Muscle of arm (tissue), 12 donors: ENCODE measurements around the gene DOCK9. TPM values are rescaled to one million over a fixed set of nuclear protein-coding genes. Genes with fewer than 3 reads are reported as not detected.

Experiments used
- DNase-seq: peaks from one replicate; pipeline ENCODE4 v3.0.0-alpha.2; 2013
- polyA plus RNA-seq, 12 donors: library from polyadenylated mRNA; unstranded; fragments of 120-200 nt; gene quantifications; one replicate each; pipeline ENCODE4 v1.2.1, GENCODE V29; 2013; ENCODE audit not compliant: insufficient read length in 12 of 12

DOCK9 gene
- polyA plus RNA-seq, 12 donors = 82.7 to 152 (median 108) TPM; not detected in 1

DNA sequence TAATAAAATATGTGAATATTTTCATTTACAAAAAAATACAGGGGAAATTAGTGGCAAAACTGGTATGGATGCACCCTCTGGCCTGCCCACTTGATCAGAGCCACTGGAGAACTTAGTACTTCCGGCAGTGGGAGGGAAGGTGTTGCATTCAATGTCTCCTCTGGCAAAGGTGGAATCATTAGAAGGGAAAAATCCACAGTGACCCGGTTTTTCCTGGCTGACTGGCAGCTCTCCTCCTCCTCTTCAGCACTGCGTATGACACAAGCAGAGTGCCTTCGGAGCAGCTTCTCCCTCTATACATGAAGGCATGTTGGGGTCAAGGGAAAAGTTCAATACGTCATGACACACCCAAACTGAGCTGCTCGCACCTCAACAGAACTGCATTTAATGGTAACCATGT, 123.4 kb downstream of the DOCK9 start:
- DNase-seq = no peak

GRCh38 chr13:98853771-98854221, 124.1 kb downstream of the DOCK9 start:
- DNase-seq = no peak

DNA sequence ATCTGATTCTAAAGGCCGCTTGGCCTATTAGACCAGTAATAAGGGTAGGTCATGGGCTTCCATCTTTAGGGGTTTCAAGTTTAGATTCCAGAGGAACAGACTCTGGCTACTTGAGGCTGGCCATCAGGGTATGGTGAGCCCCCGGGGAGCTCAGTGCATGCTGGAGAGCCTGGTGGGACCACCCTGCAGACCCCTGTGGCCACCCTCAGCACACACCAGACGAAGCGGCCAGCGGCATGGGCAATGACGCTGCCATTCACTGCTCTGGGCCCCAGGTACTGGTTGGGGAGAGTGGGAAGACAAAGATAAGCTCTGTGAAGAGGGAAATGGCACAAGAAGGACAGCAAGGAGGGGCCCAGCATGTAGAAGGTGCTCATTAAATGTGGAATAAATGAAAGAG, 126.6 kb downstream of the DOCK9 start:
- no peak for DNase-seq

- no peak for DNase-seq
These were observed 129.1 kb downstream of the DOCK9 start for GRCh38 chr13:98848746-98849145.

DNA sequence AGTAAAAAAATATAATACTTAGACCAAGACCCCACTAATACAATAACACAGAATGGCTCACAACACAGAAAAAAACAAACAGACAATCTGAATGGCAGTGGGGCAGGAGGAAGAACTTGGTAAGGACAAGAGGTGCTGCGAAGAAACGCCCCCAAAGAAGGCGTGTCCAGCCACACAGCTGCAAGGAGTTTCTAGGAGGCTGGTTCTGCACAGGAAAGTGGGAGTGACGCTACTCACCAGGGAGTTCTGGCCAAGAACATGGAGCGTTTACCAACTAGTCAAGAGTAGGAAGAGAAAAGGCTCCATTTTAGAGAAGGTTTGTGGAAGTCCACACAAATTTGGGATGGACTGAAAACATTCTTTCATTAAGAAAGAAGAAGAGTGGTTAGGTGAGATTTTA, 130.1 kb downstream of the DOCK9 start:
- DNase-seq = no peak

- DNase-seq = no peak
These were observed 130.9 kb downstream of the DOCK9 start for GRCh38 chr13:98846986-98847385.

GRCh38 chr13:98846521-98846920, 131.3 kb downstream of the DOCK9 start:
- DNase-seq = no peak

- DNase-seq = no peak
These were observed 132.1 kb downstream of the DOCK9 start for GRCh38 chr13:98845742-98846141.

DNA sequence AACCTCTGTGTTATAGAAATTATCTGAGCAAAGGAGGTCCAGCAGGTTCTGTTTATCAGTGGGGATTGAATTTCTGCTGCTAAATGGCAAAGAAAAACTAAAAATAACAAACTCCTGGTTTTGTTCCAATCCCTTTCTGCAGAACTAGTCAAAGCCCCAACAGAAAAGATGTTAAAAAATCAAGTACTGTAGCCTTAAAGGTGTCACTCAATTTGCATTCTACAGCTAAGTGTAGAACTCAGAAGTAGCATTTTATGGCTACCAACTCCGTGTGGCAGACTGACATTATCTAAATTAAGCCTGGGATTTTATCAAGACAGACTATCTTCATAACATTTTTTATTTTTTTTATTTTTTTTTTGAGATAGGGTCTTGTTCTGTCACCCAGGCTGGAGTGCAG, 133.8 kb downstream of the DOCK9 start:
- DNase-seq = no peak

- no peak for DNase-seq
These were observed 134.4 kb downstream of the DOCK9 start for GRCh38 chr13:98843482-98843877.

- DNase-seq = peak; percentile 79
These were observed 134.9 kb downstream of the DOCK9 start for GRCh38 chr13:98842858-98843481.

GRCh38 chr13:98842070-98842469, 135.8 kb downstream of the DOCK9 start:
- no peak for DNase-seq

GRCh38 chr13:98839856-98840769, 137.8 kb downstream of the DOCK9 start:
- DNase-seq = peak; percentile 40

GRCh38 chr13:98838776-98839175, 139.1 kb downstream of the DOCK9 start:
- DNase-seq = no peak

- no peak for DNase-seq
These were observed 140.0 kb downstream of the DOCK9 start for GRCh38 chr13:98837896-98838295.

- DNase-seq = no peak
These were observed 142.7 kb downstream of the DOCK9 start for GRCh38 chr13:98835156-98835555.

DNA sequence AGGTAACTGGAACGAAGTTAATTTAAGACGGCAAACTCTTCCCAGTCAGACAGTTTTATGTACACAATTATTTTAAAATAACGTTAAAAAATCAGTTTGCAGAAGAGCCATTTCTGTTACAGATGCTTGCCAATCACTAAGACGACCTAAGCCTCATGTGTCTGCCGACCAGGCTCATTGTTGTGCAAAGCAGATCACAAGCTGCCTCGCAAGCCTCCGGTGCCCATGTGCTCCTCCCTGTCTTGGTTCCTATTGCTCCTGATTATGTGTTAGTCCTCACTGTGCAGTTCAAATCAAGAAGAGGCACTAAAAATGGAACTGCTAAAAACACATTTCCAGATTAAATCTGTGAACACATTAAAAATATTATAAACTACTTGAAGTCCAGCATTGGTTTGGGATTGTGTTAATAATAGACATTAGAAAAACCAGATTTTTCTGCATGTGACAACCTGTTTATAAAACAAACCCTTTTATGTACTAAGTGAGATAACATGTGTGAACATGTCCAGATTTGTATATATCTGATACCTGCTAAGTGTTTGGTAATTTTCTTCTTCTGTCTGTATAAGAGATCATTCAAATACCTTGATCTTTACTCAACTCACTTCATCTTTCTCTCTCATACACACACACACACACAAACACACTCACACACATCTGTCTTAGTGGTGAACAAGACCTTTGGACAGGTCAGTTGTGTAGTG, 143.5 kb downstream of the DOCK9 start:
- DNase-seq = no peak

DNA sequence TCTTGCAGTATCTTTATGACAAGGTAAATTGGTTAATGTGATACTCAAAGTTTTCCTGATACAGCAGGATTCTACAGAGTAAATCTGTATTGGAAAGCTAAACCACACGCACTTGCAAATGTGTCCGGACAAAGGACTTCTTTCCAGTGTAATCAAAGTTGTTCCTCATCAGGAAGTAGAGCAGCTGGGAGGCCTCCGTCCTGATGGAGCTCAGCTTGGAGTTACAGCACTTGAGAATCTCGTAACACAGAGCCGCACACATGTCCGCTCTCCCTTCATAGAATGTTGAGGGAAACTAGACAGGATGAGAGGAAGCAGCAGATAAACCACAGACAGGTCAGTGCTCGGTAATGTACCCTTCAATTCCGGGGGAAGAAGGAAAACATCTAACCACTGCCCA, 146.6 kb downstream of the DOCK9 start:
- no peak for DNase-seq

DNA sequence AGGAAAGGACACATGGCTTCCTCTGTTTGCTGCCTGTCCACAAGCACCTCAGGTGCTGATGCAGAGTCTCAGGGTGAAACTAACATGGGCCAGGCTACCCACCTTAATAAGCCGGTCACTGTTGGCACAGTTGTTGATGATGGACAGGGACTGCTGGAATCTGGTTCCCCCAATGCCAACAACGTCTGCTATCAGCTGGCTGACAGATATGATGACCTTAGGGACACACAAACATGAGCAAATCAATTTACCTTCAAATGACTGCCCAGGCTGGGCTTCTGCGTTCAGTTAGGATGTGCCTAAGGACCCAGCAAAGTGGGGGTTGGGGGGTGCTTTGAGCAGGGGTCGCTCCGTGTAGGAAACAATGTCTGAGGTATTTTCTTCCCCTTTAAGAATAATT, 148.3 kb downstream of the DOCK9 start:
- no peak for DNase-seq

GRCh38 chr13:98828614-98829013, 149.2 kb downstream of the DOCK9 start:
- no peak for DNase-seq

- no peak for DNase-seq
These were observed 150.4 kb downstream of the DOCK9 start for GRCh38 chr13:98827449-98827848.

GRCh38 chr13:98826146-98826545, 151.7 kb downstream of the DOCK9 start:
- DNase-seq = no peak

- no peak for DNase-seq
These were observed 152.2 kb downstream of the DOCK9 start for GRCh38 chr13:98825659-98826058.
